Ovary (tissue), 3 donors: ENCODE measurements around the gene ITPKC.

Experiments
- CTCF ChIP-seq, 3 donors: fragments of 450-650 bp in 2 of 3; fragments of 200-600 bp in 1 of 3; IDR thresholded peaks; one replicate each; pipeline versions ENCODE4 v1.5.1 to v1.8.0; 2016 to 2022; ENCODE audit warnings: antibody characterized with exemption in 3 of 3, mild to moderate bottlenecking in 1 of 3
- EP300 ChIP-seq: sonication (generic); formaldehyde crosslinking; IDR thresholded peaks from one replicate; pipeline ENCODE4 v1.6.1; 2017; ENCODE audit warnings: antibody characterized with exemption
- POLR2A ChIP-seq: fragments of 450-650 bp; IDR thresholded peaks from one replicate; pipeline ENCODE4 v1.6.1; 2017; ENCODE audit warnings: antibody characterized with exemption, mild to moderate bottlenecking, moderate library complexity
- donor health status: DM: no; HTN: no; CAD: no.

- no peak for TF ChIP-seq CTCF (IDR thresholded peaks at IDR 0.05)
- TF ChIP-seq EP300, result no peak
- TF ChIP-seq POLR2A, result no peak
Observed at GRCh38 chr19:40667602-40668001, 49.3 kb upstream of the ITPKC start.
